ENCODE results near the gene AGAP1. TPM values are rescaled to one million over a fixed set of nuclear protein-coding genes. Genes with fewer than 3 reads are reported as not detected.

Gene AGAP1
- total and polyA plus RNA-seq, 11 donors: 5.9 to 21.6 (median 18.9) TPM

DNA sequence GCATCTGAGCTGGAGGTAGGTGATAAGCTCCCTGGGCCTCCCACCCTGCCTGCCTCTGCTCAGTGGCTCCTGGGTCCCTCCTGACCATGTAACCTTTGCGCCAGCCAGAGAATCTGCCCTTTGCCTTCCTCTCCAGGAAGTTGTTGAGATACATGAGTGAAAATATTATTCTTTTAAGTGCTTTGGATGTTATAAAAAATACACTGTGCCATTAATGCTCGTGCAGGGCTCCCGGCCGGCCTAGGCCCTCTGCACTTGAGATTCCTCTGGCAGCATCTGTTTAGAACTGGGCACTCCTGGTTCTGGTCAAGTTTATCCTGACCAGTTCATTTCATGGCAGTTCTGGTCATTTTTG lies 18.8 kb downstream of the AGAP1 start:
- no peak for ATAC-seq
- intact Hi-C loops (cut with DNase I): no loop called here
- Histone ChIP-seq H3K4me3 (no peak overlapping the region), H3K4me1 (peaks cover 0 to 10% (median under 1%) of the 10 kb centered on the region in 12 donors), H3K36me3 (no peaks in the 10 kb centered on the region), H3K27me3 (no peaks in the 10 kb centered on the region), H3K9me3 (no peaks in the 10 kb centered on the region), H3K27ac (no peak overlapping the region)
- WGBS, 4 donors: 87 to 95% (median 92%) methylated on average over 4 of the region's 4 CpGs
- TF ChIP-seq POLR2A (IDR thresholded peaks at IDR 0.05): no peak
- TF ChIP-seq, protein P1, sequence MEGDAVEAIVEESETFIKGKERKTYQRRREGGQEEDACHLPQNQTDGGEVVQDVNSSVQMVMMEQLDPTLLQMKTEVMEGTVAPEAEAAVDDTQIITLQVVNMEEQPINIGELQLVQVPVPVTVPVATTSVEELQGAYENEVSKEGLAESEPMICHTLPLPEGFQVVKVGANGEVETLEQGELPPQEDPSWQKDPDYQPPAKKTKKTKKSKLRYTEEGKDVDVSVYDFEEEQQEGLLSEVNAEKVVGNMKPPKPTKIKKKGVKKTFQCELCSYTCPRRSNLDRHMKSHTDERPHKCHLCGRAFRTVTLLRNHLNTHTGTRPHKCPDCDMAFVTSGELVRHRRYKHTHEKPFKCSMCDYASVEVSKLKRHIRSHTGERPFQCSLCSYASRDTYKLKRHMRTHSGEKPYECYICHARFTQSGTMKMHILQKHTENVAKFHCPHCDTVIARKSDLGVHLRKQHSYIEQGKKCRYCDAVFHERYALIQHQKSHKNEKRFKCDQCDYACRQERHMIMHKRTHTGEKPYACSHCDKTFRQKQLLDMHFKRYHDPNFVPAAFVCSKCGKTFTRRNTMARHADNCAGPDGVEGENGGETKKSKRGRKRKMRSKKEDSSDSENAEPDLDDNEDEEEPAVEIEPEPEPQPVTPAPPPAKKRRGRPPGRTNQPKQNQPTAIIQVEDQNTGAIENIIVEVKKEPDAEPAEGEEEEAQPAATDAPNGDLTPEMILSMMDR (IDR thresholded peaks at IDR 0.05): no peak
- DNase-seq: peak in 1 of 5 donors; percentile 4

DNA sequence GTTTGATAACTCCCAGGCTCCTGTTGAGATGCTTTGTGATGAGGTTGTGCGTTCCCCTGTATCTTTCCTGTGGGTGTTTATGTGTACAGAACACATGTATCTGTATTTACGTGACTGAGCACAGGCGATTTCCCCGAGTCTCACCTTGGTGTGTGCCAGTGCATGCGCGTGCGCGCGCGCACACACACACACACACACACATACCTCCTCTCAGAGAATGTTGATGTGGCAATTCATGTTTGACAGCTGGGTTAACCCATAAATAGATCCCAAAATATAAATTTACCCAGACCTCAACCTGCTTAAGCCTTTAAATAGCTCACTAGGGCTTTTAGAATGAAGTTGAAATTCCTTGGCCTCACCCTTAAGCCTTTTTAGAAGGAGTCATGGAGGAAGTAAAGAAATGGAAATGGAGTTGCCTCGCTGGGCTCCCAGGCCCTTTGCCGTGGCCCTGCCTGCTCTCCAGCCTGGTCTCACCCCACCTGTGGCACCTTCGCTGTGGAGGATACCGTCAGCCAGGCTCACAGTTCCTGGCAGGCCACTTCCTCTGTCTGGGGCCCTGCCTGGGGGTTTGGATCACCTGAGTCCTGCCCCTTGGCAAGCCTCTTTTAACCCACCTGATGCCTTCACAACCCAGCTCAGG lies 20.3 kb downstream of the AGAP1 start:
- DNase-seq: peak in 1 of 5 donors; percentile 45

DNA sequence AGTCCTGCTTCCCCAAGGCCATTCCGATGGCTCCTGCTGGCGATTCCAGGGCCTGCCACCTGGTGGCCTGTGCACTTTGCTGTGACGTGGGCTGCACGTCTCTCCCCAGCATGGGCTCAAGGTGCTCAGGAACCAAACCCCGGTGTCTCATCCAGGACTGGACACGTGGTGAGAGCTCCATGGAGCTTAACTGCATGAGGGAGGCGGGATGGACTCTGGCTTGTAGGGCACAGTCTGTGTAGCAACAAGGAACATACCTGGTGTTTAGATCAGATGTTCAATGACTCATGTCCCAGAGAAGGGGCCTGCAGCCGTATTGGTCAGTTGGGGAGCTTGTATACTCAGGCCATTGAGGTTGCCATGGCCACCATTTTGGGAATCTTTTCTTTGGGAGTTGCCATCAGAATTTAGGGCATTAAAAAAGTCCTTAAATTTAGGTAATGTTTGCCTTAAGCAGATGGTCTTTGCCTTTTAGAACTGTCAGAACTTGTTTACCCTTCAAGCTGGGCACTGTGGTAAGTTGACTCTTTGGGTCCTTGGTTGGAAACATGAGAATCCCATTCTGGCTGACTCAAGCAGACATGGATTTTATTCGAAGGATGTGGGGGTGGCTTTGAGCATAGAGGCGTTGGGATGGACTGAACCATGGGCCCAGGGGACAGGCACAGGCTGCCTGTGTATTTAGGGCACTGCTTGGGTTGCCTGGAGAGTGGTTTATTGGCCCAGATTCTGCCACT lies 21.0 kb downstream of the AGAP1 start:
- TF ChIP-seq, protein P1 (IDR thresholded peaks at IDR 0.05): peak in 1 of 12 donors; percentile 10
- no peak for TF ChIP-seq POLR2A (IDR thresholded peaks at IDR 0.05)
- WGBS, 4 donors: 87 to 97% (median 93%) methylated on average over 10 of the region's 10 CpGs
- intact Hi-C loops (cut with DNase I): no loop called here
- peak in 1 of 5 donors; percentile 4 for DNase-seq
- Histone ChIP-seq H3K4me1 (peaks cover 0 to 21% (median 10%) of the 10 kb centered on the region in 12 donors), H3K27ac (no peak overlapping the region), H3K9me3 (no peaks in the 10 kb centered on the region), H3K36me3 (no peaks in the 10 kb centered on the region), H3K4me3 (no peak overlapping the region), H3K27me3 (no peaks in the 10 kb centered on the region)
- ATAC-seq: peak in 2 of 4 donors; percentile 10 to 36

More for the DNA sequence above, 20.3 kb downstream of the AGAP1 start:
- WGBS, 4 donors: 87 to 99% (median 95%) methylated on average over 14 of the region's 14 CpGs
- Histone ChIP-seq H3K4me1 (peaks cover 0 to 21% (median 10%) of the 10 kb centered on the region in 12 donors), H3K27me3 (no peaks in the 10 kb centered on the region), H3K27ac (no peak overlapping the region), H3K36me3 (no peaks in the 10 kb centered on the region), H3K4me3 (no peak overlapping the region), H3K9me3 (no peaks in the 10 kb centered on the region)
- peak in 1 of 4 donors; percentile 16 for ATAC-seq
- no peak for TF ChIP-seq POLR2A (IDR thresholded peaks at IDR 0.05)
- intact Hi-C loops (cut with DNase I): no loop called here

DNA sequence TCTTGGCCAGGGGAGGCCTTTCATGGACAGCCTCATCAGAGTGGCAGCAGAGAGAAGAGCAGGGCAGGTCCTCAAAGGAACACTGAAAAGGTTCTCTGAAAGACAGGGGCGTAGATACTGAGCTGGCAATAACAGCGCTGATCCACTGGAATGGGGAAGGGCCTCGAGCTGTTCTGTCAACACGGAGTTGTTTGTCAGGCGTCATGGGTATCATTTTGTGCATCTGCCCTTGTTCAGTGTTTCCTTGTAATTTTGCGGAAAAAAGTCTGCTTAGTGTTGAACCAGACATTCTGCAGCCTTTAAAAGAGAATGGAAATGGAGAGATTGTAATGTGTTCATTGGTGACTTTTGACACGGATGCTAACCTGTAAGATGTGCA lies 21.5 kb downstream of the AGAP1 start:
- no peaks in the 10 kb centered on the region for H3K27me3 ChIP-seq
- peaks cover 0 to 21% (median 10%) of the 10 kb centered on the region in 12 donors for H3K4me1 ChIP-seq
- no peaks in the 10 kb centered on the region for H3K36me3 ChIP-seq
- DNase-seq (peak in 1 of 5 donors; percentile 2), ATAC-seq (no peak)
- H3K9me3 ChIP-seq: no peaks in the 10 kb centered on the region
- WGBS, 4 donors: 95 to 96% (median 95%) methylated on average over 7 of the region's 7 CpGs
- H3K27ac ChIP-seq: no peak overlapping the region
- intact Hi-C loops (cut with DNase I): no loop called here
- H3K4me3 ChIP-seq: no peak overlapping the region
- no peak for TF ChIP-seq POLR2A (IDR thresholded peaks at IDR 0.05)
- TF ChIP-seq, protein P1 (IDR thresholded peaks at IDR 0.05): no peak

All from heart left ventricle (tissue), 16 donors.